Activated naive CD8-positive, alpha-beta T cell treated with anti-CD3 and anti-CD28 coated beads, Interleukin-2, amount 50 U/mL, for 24 hours (primary cell): ENCODE data around the gene KCNIP3.

Experiments used
- ATAC-seq: fragments of 150-1000 bp; cut with Tn5 transposase; one replicate; pipeline ENCODE4 v1.10.0; 2021
- DNase-seq: peaks from one replicate; pipeline ENCODE4 v3.0.0; 2021
- H3K27ac Mint-ChIP-seq: one replicate; pipeline ENCODE4 v1.8.0; 2021; ENCODE audit warnings: mild to moderate bottlenecking, mixed read lengths
- H3K27me3 Mint-ChIP-seq: one replicate; pipeline ENCODE4 v1.8.0; 2021; ENCODE audit warnings: mixed read lengths
- H3K36me3 Mint-ChIP-seq: one replicate; pipeline ENCODE4 v1.8.0; 2021; ENCODE audit warnings: low read depth, mixed read lengths
- H3K4me1 Mint-ChIP-seq: one replicate; pipeline ENCODE4 v1.8.0; 2021; ENCODE audit warnings: mixed read lengths
- H3K4me3 Mint-ChIP-seq: one replicate; pipeline ENCODE4 v1.8.0; 2021; ENCODE audit warnings: mild to moderate bottlenecking, moderate library complexity, mixed read lengths
- H3K9me3 Mint-ChIP-seq: one replicate; pipeline ENCODE4 v1.8.0; 2021; ENCODE audit warnings: mixed read lengths

The KCNIP3 gene

DNA sequence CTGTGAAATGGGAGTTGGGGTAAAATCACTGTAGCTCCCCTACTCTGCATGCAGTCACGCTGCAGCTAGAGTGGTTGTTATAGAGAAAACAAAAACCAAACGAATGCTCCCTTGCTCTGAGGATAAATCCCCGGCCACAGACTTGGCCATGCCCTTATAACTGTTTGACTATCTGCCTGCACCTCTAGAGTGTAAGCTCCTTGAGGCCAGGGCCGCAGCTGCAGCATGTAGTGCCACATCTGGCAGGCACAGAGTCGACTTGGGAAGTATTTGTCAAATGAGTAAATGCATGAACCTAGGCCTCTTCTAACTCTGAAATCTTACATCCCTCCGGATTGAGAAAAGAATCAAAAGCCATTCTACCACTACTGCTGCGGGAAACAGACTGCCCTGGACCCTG is 35.9 kb downstream of the KCNIP3 start:
- Mint-ChIP-seq H3K27me3 (peaks cover 5% of the 10 kb centered on the region), H3K27ac (no peak overlapping the region), H3K9me3 (no peaks in the 10 kb centered on the region), H3K36me3 (no peaks in the 10 kb centered on the region), H3K4me1 (no peaks in the 10 kb centered on the region), H3K4me3 (no peak overlapping the region)
- ATAC-seq, result no peak
- no peak for DNase-seq

- Mint-ChIP-seq H3K9me3 (no peaks in the 10 kb centered on the region), H3K27me3 (peaks cover 5% of the 10 kb centered on the region), H3K27ac (no peak overlapping the region), H3K36me3 (no peaks in the 10 kb centered on the region), H3K4me1 (no peaks in the 10 kb centered on the region), H3K4me3 (no peak overlapping the region)
- DNase-seq (no peak), ATAC-seq (no peak)
Observed at GRCh38 chr2:95333888-95334338, 36.8 kb downstream of the KCNIP3 start.

- Mint-ChIP-seq H3K4me3 (no peak overlapping the region), H3K4me1 (no peaks in the 10 kb centered on the region), H3K36me3 (no peaks in the 10 kb centered on the region), H3K27ac (no peak overlapping the region), H3K27me3 (peaks cover 8% of the 10 kb centered on the region), H3K9me3 (no peaks in the 10 kb centered on the region)
- ATAC-seq, result no peak
- DNase-seq, result no peak
Observed at GRCh38 chr2:95334916-95335641, 37.9 kb downstream of the KCNIP3 start.

DNA sequence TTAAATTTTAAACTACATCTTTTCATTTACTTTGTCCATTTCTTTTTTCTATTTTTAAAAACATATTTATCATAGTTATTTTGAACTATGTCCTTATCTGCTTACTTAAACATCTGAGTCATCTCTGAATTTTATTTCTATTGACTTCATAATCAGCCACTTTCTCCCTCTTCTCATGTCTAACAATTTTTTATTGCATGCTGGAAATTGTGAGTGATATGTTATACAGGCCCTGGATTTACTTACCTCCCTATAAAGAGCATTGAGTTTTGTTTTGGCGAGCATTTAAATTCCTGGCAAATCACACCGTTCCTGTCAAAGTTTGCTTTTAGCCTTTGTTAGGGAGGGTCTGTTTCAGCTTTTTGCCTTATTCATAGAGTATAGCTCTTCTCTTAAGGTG is 39.3 kb downstream of the KCNIP3 start:
- Mint-ChIP-seq H3K9me3 (no peaks in the 10 kb centered on the region), H3K27me3 (peaks cover 5% of the 10 kb centered on the region)

DNA sequence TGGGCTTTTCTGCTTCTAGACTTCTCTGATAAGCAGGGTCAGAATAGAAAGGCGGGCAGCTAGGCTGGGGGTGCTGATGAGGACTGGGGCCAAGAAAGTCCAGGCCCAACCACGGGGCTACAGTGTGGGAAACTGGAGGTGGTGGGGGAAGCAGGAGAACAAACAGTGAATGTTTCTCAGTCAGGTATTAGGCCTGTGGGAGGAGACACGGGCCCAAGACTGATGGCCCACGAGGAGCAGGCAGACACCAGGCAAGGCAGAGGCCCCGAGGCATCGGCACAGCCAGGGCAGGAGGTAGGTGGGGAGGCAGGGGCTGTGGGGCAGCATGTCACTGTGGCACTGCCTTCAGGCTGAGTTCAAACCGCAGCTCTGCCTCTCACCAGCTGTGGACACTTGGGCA is 40.7 kb downstream of the KCNIP3 start:
- Mint-ChIP-seq H3K36me3 (no peaks in the 10 kb centered on the region), H3K4me1 (no peaks in the 10 kb centered on the region), H3K4me3 (no peak overlapping the region), H3K27ac (no peak overlapping the region), H3K27me3 (peaks cover 12% of the 10 kb centered on the region), H3K9me3 (no peaks in the 10 kb centered on the region)
- ATAC-seq (no peak), DNase-seq (no peak)

More for the DNA sequence above, 39.3 kb downstream of the KCNIP3 start:
- Mint-ChIP-seq H3K27ac (no peak overlapping the region), H3K4me3 (no peak overlapping the region), H3K36me3 (no peaks in the 10 kb centered on the region), H3K4me1 (no peaks in the 10 kb centered on the region)
- no peak for DNase-seq
- no peak for ATAC-seq

GRCh38 chr2:95342556-95343320 is 45.6 kb downstream of the KCNIP3 start:
- Mint-ChIP-seq H3K27ac (no peak overlapping the region), H3K4me3 (no peak overlapping the region), H3K9me3 (no peaks in the 10 kb centered on the region), H3K36me3 (no peaks in the 10 kb centered on the region), H3K27me3 (peaks cover 41% of the 10 kb centered on the region), H3K4me1 (peaks cover 3% of the 10 kb centered on the region)
- no peak for DNase-seq
- ATAC-seq, result no peak

- no peak overlapping the region for H3K27ac Mint-ChIP-seq
- DNase-seq, result no peak
- peaks cover 48% of the 10 kb centered on the region for H3K27me3 Mint-ChIP-seq
- H3K4me3 Mint-ChIP-seq, result no peak overlapping the region
- peaks cover 3% of the 10 kb centered on the region for H3K4me1 Mint-ChIP-seq
- ATAC-seq, result no peak
- no peaks in the 10 kb centered on the region for H3K36me3 Mint-ChIP-seq
- H3K9me3 Mint-ChIP-seq, result no peaks in the 10 kb centered on the region
Observed at GRCh38 chr2:95343429-95344214, 46.5 kb downstream of the KCNIP3 start.

- peaks cover 3% of the 10 kb centered on the region for H3K4me1 Mint-ChIP-seq
- no peak for DNase-seq
- ATAC-seq, result no peak
- H3K4me3 Mint-ChIP-seq, result no peak overlapping the region
- H3K9me3 Mint-ChIP-seq, result no peaks in the 10 kb centered on the region
- H3K27me3 Mint-ChIP-seq, result peaks cover 48% of the 10 kb centered on the region
- H3K27ac Mint-ChIP-seq, result no peak overlapping the region
- no peaks in the 10 kb centered on the region for H3K36me3 Mint-ChIP-seq
Observed at GRCh38 chr2:95344215-95344583, 47.1 kb downstream of the KCNIP3 start.

- Mint-ChIP-seq H3K9me3 (no peaks in the 10 kb centered on the region), H3K4me3 (no peak overlapping the region)
Observed at GRCh38 chr2:95344656-95345055, 47.5 kb downstream of the KCNIP3 start.

GRCh38 chr2:95345081-95345562 is 48.0 kb downstream of the KCNIP3 start:
- Mint-ChIP-seq H3K4me3 (peak overlapping the region; percentile 69), H3K27me3 (peaks cover 47% of the 10 kb centered on the region), H3K36me3 (no peaks in the 10 kb centered on the region), H3K4me1 (peaks cover 3% of the 10 kb centered on the region), H3K27ac (no peak overlapping the region), H3K9me3 (no peaks in the 10 kb centered on the region)
- ATAC-seq (peak; percentile 9), DNase-seq (no peak)

More at GRCh38 chr2:95344656-95345055, 47.5 kb downstream of the KCNIP3 start:
- ATAC-seq (no peak), DNase-seq (no peak)
- peaks cover 50% of the 10 kb centered on the region for H3K27me3 Mint-ChIP-seq
- H3K36me3 Mint-ChIP-seq, result no peaks in the 10 kb centered on the region
- peaks cover 3% of the 10 kb centered on the region for H3K4me1 Mint-ChIP-seq
- no peak overlapping the region for H3K27ac Mint-ChIP-seq

GRCh38 chr2:95345563-95346230 is 48.5 kb downstream of the KCNIP3 start:
- peaks cover 47% of the 10 kb centered on the region for H3K27me3 Mint-ChIP-seq
- H3K4me3 Mint-ChIP-seq, result peak overlapping the region; percentile 69
- no peaks in the 10 kb centered on the region for H3K36me3 Mint-ChIP-seq
- ATAC-seq, result peak; percentile 84
- H3K27ac Mint-ChIP-seq, result no peak overlapping the region
- H3K4me1 Mint-ChIP-seq, result peaks cover 3% of the 10 kb centered on the region
- no peaks in the 10 kb centered on the region for H3K9me3 Mint-ChIP-seq
- DNase-seq, result peak; percentile 81

DNA sequence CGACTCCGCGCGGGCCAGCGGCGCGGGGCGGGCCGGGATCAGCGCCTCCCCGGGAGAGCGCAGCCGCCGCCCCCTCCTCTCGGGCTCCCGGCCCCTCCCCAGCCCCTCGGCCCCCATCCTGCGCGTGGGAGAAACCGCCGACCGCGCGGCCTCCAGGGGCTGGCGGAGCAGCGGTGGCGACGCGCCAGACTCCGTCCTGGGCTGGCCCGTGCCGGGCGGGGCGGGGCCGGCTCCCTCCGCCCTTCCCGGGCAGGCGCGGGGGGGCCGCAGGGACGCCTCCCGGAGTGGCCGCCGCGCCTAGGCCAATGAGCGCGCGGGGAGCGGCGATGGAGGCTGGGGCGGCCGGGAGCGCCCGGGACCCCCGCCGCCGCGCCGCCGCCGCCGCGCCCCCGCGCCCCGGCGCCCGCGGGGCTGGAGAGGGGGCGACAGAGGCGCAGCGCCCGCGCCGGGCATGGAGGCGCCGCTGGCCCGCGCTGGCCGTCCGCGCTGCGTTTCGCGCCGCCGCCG is 49.1 kb downstream of the KCNIP3 start:
- H3K9me3 Mint-ChIP-seq, result no peaks in the 10 kb centered on the region
- ATAC-seq (no peak), DNase-seq (peak; percentile 13)
- H3K4me1 Mint-ChIP-seq, result peaks cover 3% of the 10 kb centered on the region
- no peak overlapping the region for H3K4me3 Mint-ChIP-seq
- H3K27ac Mint-ChIP-seq, result no peak overlapping the region
- peaks cover 47% of the 10 kb centered on the region for H3K27me3 Mint-ChIP-seq
- H3K36me3 Mint-ChIP-seq, result no peaks in the 10 kb centered on the region

DNA sequence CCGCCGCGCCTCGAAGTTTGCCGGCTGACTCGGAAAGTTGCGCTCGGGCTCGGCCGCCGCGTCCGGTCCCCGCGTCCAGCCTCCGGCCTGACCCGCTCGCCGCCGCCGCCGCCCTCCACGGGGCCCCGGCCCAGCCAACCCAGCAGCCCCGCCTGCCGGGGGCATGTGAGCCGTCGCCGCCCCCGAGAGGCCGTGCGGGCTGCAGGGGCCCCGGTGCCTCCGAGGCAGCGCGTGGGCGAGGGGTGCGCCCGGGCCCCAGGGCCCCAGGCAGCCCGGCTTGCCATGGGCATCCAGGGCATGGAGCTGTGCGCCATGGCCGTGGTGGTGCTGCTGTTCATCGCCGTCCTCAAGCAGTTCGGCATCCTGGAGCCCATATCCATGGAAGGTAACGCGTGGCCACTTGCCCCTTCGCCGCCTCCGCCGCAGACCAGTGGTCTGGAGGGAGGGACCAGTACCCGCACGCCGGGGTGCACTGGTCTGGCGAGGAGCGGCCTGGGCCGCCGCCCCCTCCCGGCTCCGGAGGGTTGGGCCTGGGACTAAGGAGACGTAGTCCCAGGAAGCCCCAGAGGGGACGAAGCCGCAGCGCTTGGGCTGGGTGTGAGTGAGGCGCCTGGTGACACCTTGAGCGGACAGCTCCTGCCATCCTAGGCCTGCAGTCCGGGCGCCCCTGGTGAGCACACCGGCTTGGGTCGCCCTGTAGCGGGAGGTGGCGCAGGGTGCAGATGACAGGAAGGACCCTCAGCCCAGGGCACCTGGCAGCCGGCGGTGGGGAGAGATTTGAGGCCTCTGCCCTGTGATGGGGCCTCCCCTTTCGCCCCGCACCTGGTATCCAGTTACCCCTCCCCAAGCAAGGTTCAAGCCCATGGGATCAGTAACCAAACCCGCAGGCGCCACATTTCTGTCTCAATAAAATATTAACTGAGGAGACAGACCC is 49.9 kb downstream of the KCNIP3 start:
- H3K4me1 Mint-ChIP-seq, result peaks cover 3% of the 10 kb centered on the region
- peaks cover 42% of the 10 kb centered on the region for H3K27me3 Mint-ChIP-seq
- H3K9me3 Mint-ChIP-seq, result no peaks in the 10 kb centered on the region
- no peaks in the 10 kb centered on the region for H3K36me3 Mint-ChIP-seq
- H3K4me3 Mint-ChIP-seq, result no peak overlapping the region
- H3K27ac Mint-ChIP-seq, result no peak overlapping the region
- ATAC-seq (no peak), DNase-seq (no peak)
